HG03442 (cell line): ENCODE measurements around the gene SIRPA.

Source experiments
- ATAC-seq: cut with Tn5 transposase; IDR thresholded peaks from one replicate; pipeline ENCODE4 v1.9.1; 2021; ENCODE audit warnings: mild to moderate bottlenecking, moderate library complexity; ENCODE audit not compliant: unreplicated experiment

Gene SIRPA

DNA sequence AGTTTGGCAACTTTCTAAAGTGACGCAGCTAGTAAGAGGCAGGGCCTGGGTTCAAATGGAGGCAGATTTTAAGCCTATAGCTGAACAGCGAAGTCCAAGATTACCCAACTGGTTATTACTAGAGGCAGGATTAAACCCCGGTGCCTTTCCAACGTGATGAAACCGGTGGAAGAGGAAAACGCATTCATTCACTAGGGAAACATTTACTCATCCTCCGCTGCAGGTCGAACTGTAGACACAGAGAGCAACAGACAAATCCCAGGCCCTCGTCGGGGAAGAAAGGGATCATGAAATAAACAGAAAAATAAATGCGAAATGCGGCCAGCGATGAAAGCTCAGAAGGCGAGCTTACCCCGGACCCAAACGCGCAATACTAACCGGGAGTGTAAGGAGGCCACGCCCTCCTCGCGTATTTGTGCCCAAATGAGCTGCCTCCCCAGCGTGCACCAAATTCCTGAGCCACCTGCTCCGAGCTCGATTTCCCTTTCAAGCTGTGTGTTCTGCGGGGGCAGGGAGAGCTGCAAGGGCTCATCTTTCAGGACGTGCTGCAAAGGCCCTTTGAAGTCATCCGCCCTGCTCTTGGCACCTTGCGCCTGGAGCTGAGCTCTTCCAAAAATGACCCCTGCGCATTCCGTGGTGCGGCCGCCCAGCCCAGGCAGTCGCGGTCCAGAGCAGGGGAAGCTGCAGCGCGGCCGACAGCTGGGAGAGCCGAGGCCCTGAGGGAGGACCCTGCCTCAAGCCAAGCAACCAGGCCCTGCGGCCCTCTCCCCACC, 51.7 kb downstream of the SIRPA start:
- no peak for ATAC-seq

DNA sequence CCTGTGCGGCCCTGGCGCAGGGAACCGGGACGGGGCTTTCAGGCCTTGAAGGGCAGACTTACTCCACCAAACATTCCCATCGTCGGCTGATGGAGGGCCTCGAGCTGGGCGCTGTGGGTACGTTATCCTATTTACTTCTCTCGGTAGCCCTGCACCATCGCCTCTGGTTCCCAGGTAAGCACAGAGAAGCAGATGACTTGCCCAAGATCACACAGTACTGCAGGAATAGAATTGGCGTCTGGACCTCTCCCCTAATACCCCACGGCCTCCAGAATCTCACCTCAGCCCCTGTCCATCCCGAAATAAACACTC, 52.3 kb downstream of the SIRPA start:
- ATAC-seq = no peak

DNA sequence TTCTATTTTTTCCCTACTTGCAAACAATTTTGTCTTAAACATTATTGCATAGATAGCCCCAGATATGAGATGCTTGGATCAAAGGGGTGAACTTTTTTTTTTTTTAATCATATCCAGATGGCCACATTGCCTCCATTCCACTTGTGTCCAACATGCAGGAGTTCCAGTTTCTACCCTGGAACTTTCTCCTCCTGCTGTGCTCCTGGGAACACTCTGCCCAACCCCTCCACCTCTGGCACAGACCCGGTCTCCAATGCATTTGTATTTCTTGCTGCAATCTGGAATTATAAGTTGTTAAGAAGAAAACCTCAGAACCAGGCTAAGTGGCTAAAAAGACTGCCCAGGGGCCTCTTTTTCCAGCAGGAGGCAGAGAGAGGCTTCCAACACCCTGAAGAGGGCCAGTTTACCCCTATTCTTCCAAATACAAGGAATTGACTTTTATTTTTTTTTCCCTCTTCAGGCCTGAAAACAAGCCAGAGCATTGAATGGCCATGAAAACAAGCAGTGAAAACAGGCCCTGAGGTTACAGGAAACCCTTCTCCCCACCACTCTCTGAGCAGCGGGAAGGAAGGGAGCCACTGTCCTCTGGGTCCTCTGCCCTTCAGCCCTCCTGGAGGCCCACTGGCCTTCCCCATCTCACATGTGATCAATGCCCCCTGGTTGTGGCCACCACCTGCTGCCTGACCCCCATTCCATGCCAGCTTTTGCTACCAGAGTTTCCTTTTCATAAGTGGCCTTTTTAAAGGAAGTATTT, 54.3 kb downstream of the SIRPA start:
- ATAC-seq = no peak

DNA sequence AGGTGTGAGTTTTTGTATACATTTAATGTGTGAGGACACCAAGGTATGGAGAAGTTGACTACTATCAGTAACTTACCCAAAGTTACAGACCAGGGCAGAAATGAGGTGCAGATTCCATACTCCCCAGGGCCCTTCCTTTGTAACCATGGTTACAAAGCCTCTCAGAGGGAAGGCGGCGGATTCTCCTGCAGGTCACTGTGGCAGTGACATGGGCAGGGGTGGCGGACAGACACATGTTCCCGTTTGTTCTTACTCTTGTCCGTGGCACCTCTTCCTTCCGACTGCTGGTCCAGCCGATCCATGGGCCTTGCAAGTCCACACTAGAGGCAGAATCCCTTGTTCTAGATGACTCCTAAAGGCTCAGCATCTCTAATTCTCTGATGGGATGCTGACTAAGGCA, 55.6 kb downstream of the SIRPA start:
- ATAC-seq = no peak

DNA sequence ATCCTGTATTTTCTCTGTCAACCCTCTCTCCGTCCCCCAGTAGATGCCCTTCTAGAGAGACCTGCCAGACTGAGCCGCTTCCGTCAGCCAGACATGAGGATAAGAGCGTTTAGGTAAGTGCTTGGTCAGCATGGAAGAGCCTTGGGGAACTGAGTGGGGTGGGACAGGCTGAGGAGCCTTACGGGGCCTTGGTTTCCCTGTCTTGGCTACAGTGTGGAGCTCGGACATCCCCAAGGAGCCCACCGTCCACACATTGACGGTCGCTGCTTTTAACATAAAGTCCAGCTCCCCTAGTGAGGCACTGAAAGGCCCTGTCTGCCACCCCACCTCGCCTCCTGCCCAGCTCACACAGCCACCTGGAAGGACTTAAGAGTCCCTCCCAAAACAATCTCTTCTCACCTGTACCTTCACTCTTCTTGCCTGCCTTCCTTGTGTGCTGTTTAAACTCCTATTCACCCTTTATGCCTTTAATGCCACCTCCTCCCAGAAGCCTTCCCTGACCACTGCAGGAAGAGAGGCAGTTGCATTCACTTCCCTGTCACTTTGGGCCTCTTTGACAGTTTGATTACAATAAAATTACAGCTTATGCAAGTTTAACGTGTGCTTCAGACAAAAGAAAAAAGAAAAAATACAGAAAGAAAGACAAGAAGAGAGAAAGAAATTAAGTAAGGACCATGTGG, 56.4 kb downstream of the SIRPA start:
- no peak for ATAC-seq

DNA sequence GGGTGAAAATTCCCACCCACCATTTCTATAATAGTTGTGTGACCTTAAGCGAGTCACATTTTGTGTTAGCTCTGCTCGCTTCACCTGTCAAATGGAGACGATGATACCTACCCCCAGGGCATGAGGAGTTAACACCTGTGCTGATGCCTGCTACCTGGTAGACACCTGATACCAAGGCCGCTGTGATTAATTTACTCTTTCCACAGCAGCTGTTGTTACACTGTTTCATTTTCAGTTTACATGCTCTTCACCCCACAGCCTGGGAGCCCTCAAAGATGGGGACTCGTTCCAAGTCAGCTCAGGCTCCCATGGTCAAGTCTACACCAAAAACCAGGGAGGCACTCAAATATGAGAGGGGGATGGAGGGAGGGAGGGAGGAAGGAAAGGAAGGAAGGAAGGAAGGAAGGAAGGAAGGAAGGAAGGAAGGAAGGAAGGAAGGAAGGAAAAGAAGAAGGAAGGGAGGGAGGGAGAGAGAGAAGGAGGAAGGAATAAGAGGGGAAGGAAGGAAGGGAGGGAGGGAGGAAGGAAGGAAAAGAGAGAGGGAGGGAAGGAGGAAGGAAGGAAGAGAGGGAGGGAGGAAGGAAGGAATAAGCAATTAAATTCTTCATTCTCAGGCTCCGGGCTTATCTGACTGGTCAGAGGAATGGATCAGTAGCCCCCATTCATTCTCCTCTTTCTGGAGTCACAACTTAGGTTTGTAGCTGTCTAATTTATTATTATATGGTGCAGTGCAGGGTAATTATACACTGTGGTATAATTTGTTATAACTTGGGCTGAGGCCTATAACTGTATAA, 57.7 kb downstream of the SIRPA start:
- no peak for ATAC-seq

DNA sequence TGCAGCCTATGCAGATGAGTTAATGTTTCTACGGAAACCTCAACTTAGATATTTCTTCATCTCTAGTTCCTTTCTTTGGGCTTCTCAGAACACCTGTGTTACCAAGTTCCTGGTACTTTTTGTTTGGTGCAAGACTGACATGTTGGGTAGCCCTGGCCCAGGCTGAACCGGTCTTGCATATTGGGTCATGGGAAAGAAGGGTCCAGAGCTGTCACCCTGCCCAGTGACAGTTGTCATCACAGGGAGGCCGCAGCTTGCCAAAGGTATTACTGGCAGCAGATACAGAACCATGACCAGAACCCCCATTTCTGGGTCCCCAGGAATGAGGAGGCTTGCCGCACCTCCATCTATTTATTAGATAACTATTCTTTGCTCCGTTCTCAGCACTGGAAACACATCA, 58.4 kb downstream of the SIRPA start:
- ATAC-seq = no peak

DNA sequence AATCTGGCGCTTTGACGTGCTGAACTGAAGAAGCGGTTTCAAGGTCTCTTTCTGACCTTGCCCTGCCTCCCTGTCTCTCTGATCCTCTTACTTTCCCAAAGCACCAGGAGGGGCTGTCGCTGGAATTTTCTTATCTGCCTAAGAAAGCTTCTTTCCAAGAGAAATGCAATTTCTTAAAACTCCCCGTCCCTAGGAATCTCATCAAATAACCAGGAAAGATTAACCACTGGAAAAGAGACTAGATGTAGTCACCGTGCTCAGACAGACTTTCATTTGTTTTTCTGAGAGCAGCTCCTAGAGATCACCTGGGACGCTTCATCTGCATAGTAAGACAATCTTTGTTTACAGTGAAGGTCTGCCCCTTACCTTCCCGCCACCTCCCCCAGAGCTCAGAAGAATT, 60.0 kb downstream of the SIRPA start:
- no peak for ATAC-seq

DNA sequence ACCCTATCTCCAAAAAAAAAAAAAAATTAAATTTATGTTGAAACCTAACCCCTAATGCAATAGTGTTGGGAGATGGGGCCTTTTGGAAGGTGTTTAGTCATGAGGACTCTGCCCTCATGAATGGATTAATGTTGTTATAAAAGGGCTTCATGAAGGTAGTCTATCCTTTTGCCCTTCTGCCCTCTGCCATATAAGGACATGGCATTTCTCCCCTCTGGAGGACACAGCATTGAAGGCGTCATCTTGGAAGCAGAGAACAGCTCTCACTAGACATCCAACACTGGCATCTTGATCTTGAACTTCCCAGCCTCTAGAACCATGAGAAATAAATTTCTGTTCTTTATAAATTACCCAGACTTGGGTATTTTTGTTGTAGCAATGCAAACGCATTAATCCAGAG, 63.2 kb downstream of the SIRPA start:
- no peak for ATAC-seq

DNA sequence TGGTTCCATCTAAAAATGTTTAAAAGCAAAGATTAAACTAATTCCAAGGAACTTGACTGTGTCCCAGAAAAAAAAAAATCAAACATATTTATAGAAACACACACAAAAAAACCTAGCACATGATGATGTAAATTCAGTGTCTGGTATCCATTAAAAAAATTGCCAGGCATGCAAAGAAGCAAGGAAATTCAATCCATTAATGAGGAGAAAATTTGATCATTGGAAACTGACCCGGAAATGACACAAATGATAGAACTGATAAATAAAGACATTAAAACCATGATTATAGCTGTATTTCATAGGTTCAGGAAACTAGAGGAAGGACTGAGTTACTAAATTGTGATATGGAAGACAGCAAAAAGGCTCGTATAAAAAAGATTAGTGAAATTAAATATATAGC, 63.9 kb downstream of the SIRPA start:
- no peak for ATAC-seq

DNA sequence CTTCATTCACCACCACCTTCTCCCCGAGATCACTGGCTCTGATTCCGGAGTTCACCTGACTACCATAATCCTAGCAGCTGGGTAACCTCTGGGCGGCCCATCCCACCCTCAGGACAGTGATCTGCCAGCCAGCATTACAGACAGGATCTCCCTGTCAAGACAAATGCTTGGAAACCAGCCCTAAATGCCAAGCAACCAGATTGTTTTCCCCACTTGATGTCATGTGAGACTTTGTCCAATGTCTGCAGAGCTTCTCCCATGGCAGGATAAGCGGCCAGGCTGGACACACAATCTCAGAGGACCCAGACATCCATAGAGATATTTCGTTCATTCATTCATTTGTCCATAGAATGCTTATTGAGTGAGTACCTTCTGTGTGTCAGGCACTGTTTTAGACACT, 66.2 kb downstream of the SIRPA start:
- ATAC-seq = no peak

DNA sequence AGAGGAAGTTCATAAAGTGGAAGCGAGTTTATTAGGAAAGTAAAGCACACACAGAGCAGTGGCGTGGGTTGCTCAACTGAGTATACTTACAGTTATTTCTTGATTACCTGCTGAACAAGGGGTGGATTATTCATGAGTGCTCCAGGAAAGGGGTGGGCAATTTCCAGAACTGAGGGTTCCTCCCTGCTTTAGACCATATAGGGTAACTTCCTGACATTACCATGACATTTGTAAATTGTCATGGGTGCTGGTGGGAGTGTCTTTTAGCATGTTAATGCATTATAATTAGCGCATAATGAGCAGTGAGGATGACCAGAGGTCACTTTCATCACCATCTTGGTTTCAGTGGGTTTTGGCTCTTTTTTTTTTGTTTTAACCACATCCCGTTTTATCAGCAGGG, 68.9 kb downstream of the SIRPA start:
- ATAC-seq = no peak

DNA sequence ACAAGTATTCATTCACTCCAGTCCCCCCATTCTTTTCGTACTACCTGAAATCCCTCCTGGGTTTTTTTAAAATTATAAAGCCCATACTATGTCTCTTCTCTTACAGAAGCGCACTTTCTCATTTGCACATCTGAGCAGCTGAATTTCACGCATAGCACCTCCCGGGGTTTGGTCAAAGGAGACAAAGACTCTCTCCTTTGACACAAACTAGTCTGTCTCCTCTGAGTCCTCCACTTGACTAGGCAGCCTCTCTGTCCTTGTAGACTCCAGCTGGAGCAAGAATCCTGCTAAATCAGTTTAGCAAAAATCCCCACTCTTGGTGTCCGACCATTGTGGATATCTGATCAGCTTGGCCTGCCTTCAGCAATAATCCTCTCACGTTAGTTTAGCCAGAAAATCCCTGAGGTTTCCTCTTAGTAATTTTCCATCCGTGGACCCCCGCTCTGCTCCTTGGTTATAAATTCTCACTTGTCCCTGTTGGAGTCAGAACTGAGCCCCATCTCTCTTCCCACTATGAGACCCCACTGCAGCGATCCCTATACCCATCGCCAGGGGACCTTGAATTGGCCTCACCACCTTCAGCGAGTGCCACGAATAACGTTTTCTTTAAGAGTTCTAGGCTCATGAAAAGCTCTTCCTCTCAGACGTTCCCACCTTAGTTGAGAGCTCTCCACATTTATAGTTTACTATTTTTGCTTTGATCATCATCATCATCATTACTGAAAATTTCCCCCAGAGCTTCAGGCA, 69.6 kb downstream of the SIRPA start:
- ATAC-seq = no peak

DNA sequence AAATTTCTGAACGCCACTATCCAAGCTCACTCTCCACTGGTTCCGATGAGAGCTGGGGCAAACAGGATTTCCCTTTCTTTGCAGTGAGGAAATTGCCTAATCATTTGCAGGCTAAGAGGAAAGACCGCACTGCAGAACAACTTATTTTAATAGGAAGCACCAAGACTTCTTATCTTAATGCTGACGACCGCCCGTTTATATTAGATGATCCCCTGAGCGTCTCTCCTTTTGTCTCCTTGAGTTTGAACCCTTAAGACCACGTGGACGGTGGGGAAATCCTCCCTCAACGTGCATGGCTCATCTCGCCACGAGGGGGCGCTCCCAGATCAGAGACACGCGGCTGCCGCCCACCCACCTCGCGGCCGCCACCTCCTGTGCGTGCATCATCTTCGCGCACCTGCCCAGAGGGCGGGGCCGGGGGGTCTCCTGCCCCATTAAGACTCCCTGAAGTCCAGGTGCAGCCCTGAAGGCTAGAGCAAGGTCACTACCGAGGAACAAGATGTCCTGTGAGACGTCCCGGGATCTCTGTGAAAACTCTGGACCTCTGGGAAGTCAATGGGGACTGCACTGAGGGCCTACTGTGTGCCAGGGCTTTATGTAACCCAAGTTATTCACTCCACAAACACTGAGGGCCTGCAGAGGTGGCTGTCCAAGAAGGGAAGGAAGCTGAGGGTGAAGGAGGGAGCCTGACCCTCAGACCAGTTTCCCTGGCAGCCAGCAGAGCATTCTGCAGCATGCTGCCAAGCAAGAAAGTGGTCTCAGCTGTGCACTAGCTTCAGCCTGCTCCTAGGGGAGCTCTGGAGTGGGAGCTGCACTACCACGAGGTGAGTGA, 70.5 kb downstream of the SIRPA start:
- ATAC-seq = no peak

DNA sequence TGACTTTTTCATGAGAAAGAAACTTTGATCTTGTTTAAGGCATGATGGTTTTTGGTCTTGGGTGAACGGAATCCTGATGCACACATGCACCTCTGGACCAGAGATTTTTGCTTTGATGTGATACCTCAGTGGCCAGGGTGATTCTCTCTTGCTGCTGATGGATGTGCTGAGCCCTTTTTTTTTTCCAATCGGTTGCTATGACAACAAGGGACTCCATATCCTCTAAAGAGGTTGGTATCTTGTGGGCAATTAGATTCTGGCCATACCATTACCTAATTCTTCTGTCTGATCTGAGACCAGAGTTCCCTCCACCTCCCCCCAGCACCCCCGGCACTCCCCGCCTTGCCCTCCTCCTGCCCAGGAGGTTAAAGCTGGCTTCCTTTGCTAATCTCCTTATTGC, 73.8 kb downstream of the SIRPA start:
- no peak for ATAC-seq

DNA sequence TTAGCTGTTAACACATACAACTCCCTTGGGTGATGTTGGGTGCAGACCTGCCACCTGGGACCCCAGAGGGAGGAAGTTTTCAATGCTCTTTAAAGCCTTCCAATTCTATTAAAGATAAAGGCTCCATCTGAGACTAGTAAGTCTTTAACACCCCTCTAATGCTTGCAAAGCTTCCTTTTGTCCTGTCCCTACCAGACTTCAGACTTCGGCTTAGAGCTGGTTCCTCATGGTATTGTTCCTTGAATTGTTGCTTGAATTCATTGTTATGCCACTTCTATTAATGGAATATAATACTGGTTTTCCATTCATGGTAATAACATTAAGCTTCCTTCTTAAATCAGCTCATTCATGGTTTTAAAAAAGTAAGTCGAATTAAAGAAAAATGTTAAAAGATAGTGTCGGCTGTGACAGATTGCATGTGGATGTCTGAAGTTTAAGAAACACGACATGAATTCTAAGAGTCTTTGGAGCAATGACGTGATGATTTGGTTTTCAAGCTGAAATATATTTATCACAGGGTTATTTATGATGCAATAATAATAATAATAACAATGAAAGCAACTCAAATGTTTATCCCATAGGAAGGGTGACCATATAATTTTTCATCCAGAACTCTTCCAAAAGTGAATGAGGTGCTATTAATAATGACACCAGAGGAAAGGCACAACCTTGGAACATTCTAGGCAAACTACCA, 76.8 kb downstream of the SIRPA start:
- ATAC-seq = no peak

DNA sequence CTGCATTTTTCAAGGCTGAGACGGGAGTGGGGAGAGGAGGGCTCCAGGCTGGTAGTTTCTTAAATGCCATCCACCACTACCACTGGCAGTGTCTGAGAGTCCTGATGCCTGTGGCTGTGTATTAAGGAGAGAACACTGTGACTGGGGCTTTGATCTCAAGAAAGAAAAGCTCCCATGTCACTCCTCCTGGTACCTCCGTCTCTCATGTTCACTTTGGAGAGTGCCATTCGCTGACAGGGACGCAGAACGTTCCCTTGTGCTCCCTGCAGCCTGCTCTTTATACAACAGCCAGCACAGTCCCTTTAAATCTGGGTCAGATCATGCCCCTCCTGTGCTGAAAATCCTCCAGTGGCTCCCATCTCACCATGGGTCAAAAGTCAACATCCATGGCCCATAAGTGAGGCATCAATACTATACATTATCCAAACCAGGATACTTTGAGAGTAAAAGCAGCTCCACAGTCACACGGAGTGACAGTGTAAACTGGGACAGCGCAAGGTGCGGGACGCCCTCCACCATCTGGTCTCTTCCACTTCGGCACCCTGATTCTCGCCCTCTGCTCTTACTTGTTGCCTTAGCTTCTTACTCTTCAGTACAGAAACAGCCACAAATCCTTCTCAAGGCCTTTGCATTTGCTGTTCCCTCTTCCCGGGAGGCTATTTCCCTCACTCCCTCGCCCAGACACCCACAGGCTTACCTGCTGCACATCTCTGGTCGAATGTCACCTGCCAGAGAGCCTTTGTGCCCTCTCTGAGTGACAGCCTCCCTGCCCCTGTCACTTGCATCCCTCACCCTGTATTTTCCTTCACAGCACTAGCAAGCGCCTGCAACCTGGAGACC, 78.6 kb downstream of the SIRPA start:
- no peak for ATAC-seq

DNA sequence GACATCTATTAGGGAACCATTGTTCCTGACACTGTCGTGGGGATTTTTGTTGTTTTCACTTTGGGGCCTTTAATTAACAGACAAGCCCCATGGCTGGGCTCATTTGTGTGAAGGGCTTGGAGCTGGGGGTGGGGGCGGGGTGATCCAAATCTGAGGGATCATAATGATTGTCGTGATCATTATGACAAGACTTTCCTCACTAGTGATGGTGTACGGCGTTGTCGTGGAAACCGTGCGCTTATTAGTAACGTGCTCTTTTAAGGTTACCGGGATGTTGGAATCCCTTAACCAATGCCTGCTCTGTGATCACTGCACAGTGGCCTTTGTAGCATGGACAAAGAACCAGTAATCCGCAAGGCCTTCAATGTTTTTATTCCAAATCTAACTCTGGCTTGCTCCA, 80.1 kb downstream of the SIRPA start:
- no peak for ATAC-seq
